Amniotic stem cell (primary cell): ENCODE results near the gene OPRM1.
"Not testable (repeated sequence)": the region's sequence is repeated elsewhere in the genome, so short reads cannot be mapped to it uniquely, and the experiment has no call there.

Experiments
- DNase-seq: peaks from one replicate; lab custom pipeline; 2025; lab: John Stamatoyannopoulos, UW

The OPRM1 gene

GRCh38 chr6:154241061-154241460 lies 202.0 kb downstream of the OPRM1 start:
- not testable (repeated sequence) for DNase-seq

- DNase-seq, result no peak
These were observed 202.5 kb downstream of the OPRM1 start for GRCh38 chr6:154241581-154241980.

- no peak for DNase-seq
These were observed 203.7 kb downstream of the OPRM1 start for GRCh38 chr6:154242617-154243357.

GRCh38 chr6:154243793-154244750 lies 205.0 kb downstream of the OPRM1 start:
- DNase-seq, result no peak

- DNase-seq, result no peak
These were observed 206.5 kb downstream of the OPRM1 start for GRCh38 chr6:154245506-154245905.

- no peak for DNase-seq
These were observed 207.7 kb downstream of the OPRM1 start for GRCh38 chr6:154246723-154247118.

GRCh38 chr6:154247119-154247861 lies 208.2 kb downstream of the OPRM1 start:
- no peak for DNase-seq

GRCh38 chr6:154249499-154250298 lies 210.7 kb downstream of the OPRM1 start:
- DNase-seq, result no peak

GRCh38 chr6:154251116-154251515 lies 212.1 kb downstream of the OPRM1 start:
- DNase-seq, result no peak

GRCh38 chr6:154252678-154253077 lies 213.6 kb downstream of the OPRM1 start:
- DNase-seq, result no peak

- no peak for DNase-seq
These were observed 218.0 kb downstream of the OPRM1 start for GRCh38 chr6:154257067-154257466.

- no peak for DNase-seq
These were observed 219.2 kb downstream of the OPRM1 start for GRCh38 chr6:154258064-154258757.

GRCh38 chr6:154261688-154262397 lies 222.8 kb downstream of the OPRM1 start:
- DNase-seq, result no peak

GRCh38 chr6:154266560-154267099 lies 227.6 kb downstream of the OPRM1 start:
- no peak for DNase-seq

- DNase-seq, result no peak
These were observed 228.6 kb downstream of the OPRM1 start for GRCh38 chr6:154267508-154268106.

GRCh38 chr6:154268486-154268885 lies 229.4 kb downstream of the OPRM1 start:
- DNase-seq, result no peak

- no peak for DNase-seq
These were observed 235.1 kb downstream of the OPRM1 start for GRCh38 chr6:154274168-154274567.

- peak; percentile 25 for DNase-seq
These were observed 238.0 kb downstream of the OPRM1 start for GRCh38 chr6:154276810-154277628.

- DNase-seq, result no peak
These were observed 238.6 kb downstream of the OPRM1 start for GRCh38 chr6:154277629-154278017.
